GM18526 (cell line): ENCODE data around the gene CRTC1.

Experiments
- POLR2A ChIP-seq: IDR thresholded peaks from 3 replicates; pipeline ENCODE4 v1.6.1; 2011; ENCODE audit not compliant: insufficient read length; ENCODE audit errors: extremely low read depth

Gene CRTC1

DNA sequence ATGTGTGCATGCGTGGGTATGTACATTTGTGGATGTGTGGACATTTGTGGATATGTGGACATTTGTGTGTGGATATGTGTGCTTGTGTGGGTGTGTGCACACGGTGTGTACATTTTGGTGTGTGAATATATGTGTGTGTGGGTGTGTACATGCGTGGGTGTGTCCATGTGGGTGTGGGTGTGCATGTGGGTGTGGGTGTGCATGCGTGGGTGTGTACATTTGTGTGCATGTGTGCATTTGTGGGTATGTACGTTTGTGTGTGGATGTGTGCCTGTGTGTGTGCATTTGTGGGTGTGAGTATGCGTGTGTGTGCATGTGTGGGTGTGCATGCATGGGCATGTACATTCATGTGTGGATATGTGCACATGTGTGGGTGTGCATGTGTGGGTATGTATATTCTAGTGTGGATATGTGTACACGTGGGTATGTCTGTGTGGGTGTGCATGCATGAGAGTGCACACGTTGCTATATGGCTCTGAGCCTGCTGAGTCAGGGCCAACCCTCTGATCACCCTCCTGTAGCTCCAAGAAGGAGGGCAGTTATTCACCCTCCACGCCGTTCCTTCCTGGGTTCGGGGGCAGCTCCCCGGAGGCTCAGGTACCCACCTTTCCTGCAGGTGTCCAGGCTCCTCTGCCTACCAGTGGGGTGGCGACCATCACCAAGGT lies 87.3 kb downstream of the CRTC1 start:
- TF ChIP-seq POLR2A = no peak

DNA sequence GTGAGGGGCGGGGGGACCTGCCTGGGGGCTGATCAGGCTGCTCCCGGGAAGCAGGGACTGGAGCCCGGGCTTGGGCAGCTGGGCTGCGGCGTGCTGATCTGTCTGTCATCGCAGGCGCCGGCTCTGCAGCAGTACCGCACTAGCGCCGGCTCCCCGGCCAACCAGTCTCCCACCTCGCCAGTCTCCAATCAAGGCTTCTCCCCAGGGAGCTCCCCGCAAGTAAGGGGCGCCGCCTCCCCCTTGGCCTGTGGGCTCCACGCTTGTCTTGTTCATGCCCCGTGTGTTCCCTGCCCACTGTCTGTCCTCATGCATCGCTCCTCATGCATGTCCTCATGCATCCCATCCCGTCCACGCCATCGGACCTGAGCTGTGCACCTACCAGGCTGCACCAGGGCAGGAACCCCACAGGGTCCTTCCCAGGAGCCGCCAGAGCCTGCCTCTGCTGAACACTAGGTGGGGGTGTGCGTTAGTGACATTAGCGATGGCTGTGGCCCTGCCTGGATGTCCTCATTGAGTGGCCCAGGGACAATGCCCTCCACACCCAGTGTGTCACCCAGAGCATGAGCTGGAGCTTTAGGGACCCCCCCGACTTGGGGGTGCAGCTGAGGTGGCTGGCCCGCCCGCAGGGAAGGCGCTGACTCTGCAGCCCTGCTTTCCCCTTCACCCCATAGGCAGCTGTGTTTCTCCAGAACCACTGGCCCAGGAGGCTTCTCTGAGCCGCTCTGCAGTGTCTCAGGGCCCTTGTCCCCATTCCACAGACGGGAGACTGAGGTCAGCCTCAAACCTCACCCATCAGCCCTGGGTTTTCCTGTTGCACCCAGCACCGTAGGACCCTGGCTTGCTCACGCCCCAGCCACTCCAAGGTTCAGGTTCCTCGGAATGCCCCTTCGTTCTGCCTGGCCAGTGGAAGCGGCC lies 88.1 kb downstream of the CRTC1 start:
- no peak for TF ChIP-seq POLR2A

DNA sequence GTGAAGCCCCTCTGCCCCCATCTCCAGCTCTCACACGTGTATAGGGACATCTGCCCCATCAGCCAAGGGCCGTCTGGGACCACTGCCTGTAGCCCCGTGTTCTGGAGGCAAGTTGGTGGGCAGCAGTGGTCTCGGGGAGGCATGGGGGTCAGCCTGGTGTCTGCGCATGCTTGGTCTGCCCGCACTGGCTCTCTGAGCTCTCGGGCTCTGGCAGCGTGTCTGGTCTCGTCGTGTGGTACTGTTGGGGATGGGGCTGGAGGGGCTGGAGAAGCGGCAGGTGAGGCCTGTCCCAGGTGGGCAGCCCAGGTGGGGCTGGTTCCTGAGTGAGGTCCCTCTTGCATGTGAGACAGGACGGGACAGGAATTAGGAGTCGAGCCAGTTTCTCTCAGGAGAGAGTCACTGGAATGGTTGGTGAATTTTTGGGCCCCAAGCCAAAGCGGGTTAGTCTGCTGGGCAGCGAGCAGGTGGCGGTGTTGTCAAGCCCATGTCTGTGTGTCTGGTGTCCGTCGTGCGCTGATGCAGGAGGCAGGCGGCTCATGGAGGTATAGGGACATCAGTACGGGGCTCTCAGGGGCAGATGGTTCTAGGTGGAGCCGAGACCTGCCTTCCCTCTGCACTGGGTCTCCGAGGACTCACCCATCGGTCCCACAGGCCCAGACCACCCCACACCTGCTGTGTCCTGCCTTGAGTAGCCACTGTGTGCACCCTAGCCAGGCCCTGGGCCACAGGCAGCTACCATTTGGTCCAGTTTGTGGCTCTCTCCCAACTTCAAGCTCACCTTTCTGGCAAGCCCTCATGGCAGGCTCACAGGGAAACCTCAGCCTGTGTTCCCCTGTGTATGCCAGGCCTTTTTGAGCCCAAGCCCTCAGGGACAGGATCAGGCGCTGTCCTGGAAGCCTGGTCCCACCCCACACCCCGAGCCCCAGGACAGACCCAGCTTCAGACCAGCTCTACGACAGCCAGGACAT lies 89.4 kb downstream of the CRTC1 start:
- TF ChIP-seq POLR2A = no peak

DNA sequence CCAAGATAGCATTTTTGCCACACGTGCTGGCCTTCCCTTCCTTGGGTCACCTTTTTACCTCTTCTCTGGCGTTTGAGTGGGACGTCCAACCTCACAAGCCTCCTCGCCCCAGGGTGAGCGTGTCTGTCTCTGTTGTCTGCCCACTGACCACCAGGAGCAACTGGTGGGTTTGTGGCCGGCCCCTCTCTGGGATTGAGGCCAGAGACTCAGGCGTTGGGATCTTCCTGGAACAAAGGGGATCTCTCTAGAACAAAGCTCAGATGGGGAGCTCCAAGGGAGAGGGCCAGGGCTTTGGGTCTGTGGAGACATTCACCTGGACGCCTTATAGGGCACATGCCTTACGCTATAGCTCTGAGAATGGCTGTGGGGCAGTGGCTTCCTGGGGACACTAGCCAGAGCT lies 90.2 kb downstream of the CRTC1 start:
- no peak for TF ChIP-seq POLR2A

DNA sequence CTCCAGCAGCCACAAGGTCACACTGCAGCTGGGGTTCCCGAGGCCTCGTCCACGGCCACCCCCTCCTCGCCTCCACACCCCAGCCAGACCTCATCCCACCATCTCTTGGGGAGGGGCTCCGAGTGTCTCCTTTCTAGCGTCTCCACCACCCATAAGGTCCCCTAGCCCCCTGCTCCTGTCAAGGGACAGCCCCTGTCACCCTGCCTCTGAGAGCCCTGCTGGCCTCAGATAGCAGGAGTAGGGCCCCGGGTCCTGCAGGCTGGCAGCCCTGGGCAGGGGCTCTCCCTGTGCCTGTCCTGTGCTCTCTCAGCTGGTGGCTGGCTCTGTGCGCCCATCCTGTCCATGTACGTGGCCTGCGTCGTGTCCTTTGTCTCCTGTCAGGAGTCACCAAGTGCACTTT lies 90.6 kb downstream of the CRTC1 start:
- TF ChIP-seq POLR2A = no peak

DNA sequence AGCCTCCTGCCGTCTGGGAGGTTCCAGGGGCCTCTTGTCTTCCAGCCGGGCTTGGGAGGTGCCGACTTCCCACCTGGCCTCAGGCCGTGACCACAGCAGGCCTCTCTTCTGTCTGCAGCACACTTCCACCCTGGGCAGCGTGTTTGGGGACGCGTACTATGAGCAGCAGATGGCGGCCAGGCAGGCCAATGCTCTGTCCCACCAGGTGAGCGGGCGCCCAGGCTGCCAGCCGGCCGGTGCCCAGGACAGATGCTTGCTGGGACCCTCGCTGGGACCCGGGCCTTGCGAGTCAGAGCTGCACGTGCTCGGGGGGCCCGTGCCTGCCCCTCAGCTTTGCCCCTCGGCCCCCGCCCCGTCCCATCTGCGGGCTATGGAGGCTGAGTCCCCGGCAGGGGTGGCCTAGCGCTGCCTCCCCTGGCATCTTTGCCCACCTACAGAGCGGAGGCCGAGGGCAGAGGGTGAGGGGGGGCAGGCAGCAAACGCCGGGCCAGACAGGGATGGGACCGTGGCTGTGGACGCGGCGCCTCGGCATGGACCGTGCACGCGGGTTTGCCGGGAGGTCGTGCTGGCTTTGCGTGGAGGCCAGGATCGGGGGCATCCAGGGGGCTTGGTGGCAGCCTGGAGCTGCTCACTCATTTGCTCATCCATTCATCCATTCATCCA lies 91.4 kb downstream of the CRTC1 start:
- TF ChIP-seq POLR2A = no peak

DNA sequence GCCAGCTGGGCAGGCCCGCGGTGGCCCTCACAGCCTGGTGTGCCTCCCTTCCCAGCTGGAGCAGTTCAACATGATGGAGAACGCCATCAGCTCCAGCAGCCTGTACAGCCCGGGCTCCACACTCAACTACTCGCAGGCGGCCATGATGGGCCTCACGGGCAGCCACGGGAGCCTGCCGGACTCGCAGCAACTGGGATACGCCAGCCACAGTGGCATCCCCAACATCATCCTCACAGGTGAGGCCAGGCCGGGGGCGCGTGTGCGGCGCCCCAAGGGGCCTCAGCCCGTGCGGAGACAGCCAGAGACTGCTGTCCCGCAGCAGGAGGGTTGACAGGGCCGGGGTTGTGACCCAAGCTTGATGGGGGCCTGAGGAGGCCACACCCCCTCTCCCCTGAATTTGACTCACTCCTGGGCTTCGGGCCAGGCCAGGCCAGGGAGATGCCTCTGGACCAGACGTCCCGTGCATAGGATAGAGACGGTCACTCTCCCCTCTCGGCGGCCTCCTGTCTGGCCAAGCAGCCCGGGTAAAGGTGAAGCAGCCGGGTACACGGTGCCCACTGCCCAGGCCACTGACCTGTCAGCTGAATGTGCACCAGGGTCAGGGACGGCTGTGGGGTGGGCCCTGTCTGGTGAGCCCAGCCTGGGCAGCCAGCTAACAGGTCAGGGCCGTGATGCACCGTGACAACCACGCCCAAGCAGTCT lies 92.3 kb downstream of the CRTC1 start:
- no peak for TF ChIP-seq POLR2A

DNA sequence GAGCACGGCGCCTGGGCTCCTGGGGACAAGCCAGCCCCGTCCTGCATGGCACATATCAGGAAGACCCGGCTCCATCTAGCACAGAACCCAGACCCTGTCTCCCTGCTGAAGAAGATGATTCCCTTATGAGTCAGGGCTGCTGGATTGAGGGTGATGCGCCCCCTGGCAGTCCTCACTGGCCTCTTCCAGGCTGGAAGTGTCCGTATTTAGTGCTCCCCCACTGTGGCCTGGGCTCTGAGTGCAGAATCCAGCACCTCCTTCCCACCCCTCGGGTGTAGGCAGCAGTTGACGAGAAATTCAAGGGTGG lies 92.8 kb downstream of the CRTC1 start:
- no peak for TF ChIP-seq POLR2A

DNA sequence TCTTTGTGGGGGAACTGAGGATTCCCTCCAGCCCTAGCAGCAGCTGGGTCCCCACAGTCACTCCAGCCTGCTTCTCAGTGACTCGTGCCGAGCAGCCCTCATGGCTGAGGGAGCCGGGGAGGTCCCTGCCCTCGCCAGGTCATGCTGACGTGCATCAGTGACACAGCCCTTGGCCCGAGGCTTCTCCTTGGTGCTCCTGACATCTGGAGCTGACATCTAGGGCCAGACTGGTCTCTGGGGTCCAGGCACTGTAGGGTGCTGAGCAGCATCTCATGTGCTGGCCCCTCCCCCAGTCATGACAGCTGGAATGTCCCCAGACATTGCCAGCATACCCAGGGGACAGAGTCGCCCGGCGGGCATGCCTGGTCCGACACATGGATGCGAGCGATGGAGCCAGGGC lies 93.3 kb downstream of the CRTC1 start:
- no peak for TF ChIP-seq POLR2A

DNA sequence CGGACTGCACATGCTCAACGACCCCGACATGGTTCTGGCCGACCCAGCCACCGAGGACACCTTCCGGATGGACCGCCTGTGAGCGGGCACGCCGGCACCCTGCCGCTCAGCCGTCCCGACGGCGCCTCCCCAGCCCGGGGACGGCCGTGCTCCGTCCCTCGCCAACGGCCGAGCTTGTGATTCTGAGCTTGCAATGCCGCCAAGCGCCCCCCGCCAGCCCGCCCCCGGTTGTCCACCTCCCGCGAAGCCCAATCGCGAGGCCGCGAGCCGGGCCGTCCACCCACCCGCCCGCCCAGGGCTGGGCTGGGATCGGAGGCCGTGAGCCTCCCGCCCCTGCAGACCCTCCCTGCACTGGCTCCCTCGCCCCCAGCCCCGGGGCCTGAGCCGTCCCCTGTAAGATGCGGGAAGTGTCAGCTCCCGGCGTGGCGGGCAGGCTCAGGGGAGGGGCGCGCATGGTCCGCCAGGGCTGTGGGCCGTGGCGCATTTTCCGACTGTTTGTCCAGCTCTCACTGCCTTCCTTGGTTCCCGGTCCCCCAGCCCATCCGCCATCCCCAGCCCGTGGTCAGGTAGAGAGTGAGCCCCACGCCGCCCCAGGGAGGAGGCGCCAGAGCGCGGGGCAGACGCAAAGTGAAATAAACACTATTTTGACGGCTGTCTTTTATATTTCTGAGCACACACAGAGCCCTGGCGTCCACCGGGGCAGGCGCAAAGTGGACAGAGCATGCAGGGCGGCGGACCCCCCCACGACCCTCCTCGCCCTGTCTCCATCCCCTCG lies 94.0 kb downstream of the CRTC1 start:
- no peak for TF ChIP-seq POLR2A

DNA sequence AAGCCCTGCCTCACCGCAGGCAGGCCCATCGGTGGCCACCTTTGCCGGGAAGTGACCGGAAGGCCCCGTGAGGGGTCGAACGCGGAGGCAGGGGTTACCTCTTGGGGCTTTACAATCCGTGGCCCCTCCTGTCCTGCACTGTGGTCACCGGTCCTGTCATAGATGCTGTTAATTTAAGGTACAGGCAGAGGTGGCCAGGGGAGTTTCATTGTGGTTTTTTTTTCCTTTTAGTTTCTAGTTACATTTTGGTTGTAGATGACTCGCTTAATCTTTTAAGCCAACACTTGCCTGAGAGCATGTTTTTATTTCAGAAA lies 94.6 kb downstream of the CRTC1 start:
- TF ChIP-seq POLR2A = no peak

DNA sequence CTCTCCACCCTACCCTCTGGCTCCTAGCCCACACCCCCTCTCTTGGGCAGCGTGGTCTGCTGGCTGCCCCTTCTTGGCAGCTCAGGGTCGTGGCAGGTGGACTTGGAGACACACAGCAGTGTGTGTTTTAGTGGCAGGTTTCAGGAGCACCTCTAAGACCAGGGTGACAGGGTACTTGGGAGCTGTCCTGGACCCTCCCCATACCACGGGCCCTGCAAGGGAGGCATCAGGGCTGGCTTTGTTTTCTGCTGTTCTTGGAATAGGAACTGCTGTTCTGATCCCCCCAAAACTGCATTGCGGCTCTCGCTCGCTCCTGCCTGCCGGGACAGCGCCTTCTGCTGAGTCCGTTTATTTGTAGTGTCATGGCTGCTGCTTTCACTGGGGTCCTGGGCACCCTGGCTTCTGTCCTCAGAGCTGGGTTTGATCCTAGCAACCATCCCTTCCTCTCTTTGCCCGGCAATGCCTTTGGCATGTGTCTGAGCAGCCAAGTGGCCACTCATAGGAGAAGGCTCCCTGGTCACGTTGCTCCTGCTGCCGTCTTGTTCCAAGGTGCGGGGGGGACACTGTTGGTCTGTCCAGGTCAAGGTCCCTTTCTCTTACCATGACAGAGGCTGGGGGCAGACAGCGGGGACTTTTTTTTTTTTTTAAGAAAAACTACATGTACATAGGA lies 95.5 kb downstream of the CRTC1 start:
- TF ChIP-seq POLR2A = no peak

DNA sequence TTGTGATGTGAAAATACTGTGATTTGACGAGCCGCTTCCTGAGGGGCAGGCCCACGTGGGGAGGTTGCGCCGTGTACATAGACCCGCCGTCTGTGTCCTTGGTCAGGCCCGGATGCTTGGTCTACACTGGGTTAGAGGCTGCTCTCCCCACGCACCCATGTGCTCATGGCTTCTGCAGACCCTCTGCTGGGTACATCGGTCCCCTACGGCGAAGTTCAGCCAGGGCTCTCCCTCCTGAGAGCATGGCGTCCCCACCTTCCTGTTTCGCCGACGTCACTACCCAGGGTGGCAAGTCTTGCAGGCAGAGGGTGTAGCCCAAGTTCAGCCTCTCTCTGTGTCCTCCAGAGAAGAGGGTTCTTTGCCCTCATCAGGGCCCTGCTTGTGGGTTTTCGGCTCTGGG lies 96.6 kb downstream of the CRTC1 start:
- TF ChIP-seq POLR2A = no peak
